Sigmoid colon (tissue), 3 donors: Measurements from ENCODE around the gene MYOZ1.

Experiments
- POLR2A ChIP-seq, 2 donors: fragments of 450-650 bp; IDR thresholded peaks; one replicate each; pipeline ENCODE4 v1.6.1; 2016; ENCODE audit warnings: antibody characterized with exemption in 2 of 2, mild to moderate bottlenecking in 2 of 2, moderate library complexity in 2 of 2
- TF ChIP-seq, protein P1 (sequence below), 4 experiments: fragments of 450-650 bp in 3 of 4; fragments of 200-600 bp in 1 of 4; IDR thresholded peaks; one replicate each; pipeline ENCODE4 v1.5.1; 2016 to 2019; ENCODE audit warnings: antibody characterized with exemption in 4 of 4, mild to moderate bottlenecking in 3 of 4, moderate library complexity in 2 of 4

DNA sequence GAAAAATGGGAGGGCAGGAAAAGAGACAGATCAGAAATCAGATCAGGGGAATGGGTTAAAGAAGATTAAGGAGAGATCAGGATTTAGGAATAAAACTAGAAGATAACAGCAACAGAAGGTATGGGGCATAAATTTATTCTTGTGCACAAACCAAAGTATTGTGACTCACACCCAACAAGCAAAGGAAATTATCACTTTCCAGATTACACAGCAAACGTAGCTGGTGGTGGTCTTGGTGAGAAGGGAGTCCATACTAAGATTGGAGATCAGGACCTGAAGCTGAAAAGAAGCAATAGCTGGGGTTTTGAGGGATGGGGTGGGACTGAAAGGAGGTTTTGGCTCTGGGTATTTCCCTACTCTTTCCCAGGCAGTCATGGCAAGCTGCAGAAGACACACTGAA is 3.5 kb upstream of the MYOZ1 start:
- TF ChIP-seq, protein P1, sequence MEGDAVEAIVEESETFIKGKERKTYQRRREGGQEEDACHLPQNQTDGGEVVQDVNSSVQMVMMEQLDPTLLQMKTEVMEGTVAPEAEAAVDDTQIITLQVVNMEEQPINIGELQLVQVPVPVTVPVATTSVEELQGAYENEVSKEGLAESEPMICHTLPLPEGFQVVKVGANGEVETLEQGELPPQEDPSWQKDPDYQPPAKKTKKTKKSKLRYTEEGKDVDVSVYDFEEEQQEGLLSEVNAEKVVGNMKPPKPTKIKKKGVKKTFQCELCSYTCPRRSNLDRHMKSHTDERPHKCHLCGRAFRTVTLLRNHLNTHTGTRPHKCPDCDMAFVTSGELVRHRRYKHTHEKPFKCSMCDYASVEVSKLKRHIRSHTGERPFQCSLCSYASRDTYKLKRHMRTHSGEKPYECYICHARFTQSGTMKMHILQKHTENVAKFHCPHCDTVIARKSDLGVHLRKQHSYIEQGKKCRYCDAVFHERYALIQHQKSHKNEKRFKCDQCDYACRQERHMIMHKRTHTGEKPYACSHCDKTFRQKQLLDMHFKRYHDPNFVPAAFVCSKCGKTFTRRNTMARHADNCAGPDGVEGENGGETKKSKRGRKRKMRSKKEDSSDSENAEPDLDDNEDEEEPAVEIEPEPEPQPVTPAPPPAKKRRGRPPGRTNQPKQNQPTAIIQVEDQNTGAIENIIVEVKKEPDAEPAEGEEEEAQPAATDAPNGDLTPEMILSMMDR (IDR thresholded peaks at IDR 0.05), result no peak
- TF ChIP-seq POLR2A (IDR thresholded peaks at IDR 0.05), result no peak
